ENCODE data around the gene MTMR2.

- TF ChIP-seq NR1H2 (CRISPR knock-in tag; IDR thresholded peaks at IDR 0.05; ENCODE audit: borderline replicate concordance, low read depth) = no peak
- no peak for TF ChIP-seq ZNF790 (CRISPR knock-in tag; IDR thresholded peaks at IDR 0.05; ENCODE audit: borderline replicate concordance)
- no peak for TF ChIP-seq STAG1 (CRISPR knock-in tag; IDR thresholded peaks at IDR 0.05)
- TF ChIP-seq KDM1A (CRISPR knock-in tag; IDR thresholded peaks at IDR 0.05) = no peak
- no peak for TF ChIP-seq CEBPB (IDR thresholded peaks at IDR 0.05; ENCODE audit: borderline replicate concordance, low read depth, low read length)
- TF ChIP-seq ZNF776 (CRISPR knock-in tag; IDR thresholded peaks at IDR 0.05) = no peak
- TF ChIP-seq ZNF574 (CRISPR knock-in tag; IDR thresholded peaks at IDR 0.05) = no peak
- TF ChIP-seq SP1 (IDR thresholded peaks at IDR 0.05) = no peak
- no peak for TF ChIP-seq SP1 (CRISPR knock-in tag; IDR thresholded peaks at IDR 0.05)
- TF ChIP-seq SMC3 (IDR thresholded peaks at IDR 0.05; ENCODE audit: low read length) = no peak
- no peak for TF ChIP-seq ZNF792 (CRISPR knock-in tag; IDR thresholded peaks at IDR 0.05)
These were observed 73.8 kb downstream of the MTMR2 start for GRCh38 chr11:95850137-95850536.

Data from HepG2 (cell line).